NCI-H226 (cell line): Measurements from ENCODE around the gene NAT16.
"Not testable (repeated sequence)": the region's sequence is repeated elsewhere in the genome, so short reads cannot be mapped to it uniquely, and the experiment has no call there.

Experiments
- DNase-seq: peaks from one replicate; pipeline ENCODE4 v3.0.0-alpha.2; 2015

Gene NAT16

GRCh38 chr7:101125989-101126650, 54.0 kb downstream of the NAT16 start:
- DNase-seq = peak; percentile 80

- DNase-seq = peak; percentile 86
These were observed 55.6 kb downstream of the NAT16 start for GRCh38 chr7:101124376-101125056.

GRCh38 chr7:101123703-101124068, 56.4 kb downstream of the NAT16 start:
- DNase-seq = no peak

- DNase-seq = no peak
These were observed 57.0 kb downstream of the NAT16 start for GRCh38 chr7:101122933-101123702.

GRCh38 chr7:101121991-101122932, 57.8 kb downstream of the NAT16 start:
- peak; percentile 99 for DNase-seq

- DNase-seq = not testable (repeated sequence)
These were observed 58.5 kb downstream of the NAT16 start for GRCh38 chr7:101121631-101121990.
